Activated gamma-delta T cell treated with anti-CD3 and anti-CD28 coated beads, Interleukin-2, amount 50 U/mL, for 16 hours (primary cell): ENCODE results near the gene TIMM10.
"Not testable (repeated sequence)": the region's sequence is repeated elsewhere in the genome, so short reads cannot be mapped to it uniquely, and the experiment has no call there.

ENCODE experiments used
- DNase-seq: peaks from one replicate; pipeline ENCODE4 v3.0.0-alpha.2; 2020; ENCODE audit warnings: low read depth

The TIMM10 gene

DNA sequence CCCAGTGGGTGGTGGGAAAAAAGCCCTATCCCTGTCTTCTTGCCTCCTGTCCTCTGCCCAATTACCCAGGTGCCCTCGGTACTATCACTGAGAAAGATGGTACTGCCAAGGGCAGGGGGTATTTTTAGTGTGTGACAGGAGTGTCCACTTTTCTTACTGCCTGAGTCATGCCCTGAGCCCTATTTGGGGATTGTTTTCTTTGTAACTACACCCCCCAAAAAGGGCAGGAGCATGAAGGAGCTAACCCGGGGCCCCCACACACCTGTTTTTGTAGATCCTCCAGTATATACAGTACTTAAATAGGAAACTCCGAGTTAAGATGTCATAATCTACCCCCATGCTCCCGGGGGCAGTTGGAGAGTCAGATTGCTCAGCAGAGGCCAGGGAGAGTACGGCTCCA, 10.6 kb upstream of the TIMM10 start:
- no peak for DNase-seq

DNA sequence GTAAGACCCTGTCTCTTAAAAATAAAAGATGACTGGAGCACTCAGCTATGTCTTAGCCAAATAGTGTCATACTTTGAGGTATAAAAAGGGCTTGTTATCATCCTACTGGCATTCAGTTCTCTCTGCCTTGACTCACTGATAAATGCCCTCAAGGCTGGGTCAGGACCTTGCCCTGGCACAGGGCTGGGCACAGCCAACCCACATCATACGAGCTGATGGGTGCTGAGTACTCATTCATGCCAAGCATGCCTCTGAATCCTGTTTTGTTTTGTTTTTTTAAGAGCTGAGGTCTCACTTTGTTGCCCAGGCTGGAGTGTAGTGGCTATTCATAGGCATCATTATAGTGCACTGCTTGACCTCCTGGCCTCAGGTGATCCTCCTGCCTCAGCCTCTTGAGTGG, 8.8 kb upstream of the TIMM10 start:
- no peak for DNase-seq

DNA sequence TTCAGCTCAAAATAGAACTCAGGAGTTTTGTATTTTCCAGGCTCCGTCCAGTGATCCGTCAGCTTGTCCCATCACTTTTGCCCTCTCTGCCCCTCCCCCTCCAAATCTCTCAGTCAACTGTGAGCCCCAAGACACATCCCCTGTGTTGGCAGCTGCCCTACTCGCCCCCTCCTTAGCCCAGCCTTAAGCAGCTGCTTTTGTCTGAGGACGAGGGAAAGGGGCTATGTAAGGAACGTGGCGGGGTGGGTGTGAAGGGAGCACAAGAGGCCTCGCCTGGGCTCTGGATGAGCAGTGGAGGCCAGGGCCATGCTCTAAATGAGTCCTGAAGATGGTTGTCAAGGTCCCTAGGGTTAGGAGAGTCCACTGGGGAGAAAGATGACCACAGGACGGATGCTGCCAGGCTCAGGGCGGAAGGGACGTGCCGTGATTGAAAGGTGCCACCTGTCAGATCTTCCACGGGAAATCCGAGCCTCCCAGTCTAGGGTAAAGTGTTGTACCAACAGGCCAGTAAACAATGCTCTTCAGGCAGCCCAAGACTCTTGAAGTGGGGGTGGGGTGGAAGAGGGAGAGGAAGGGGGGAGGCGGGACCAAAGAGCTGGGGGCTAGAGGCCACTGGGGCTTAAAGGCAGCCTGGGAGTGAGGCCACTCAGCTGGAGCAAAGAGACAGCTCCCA, 6.5 kb upstream of the TIMM10 start, which contains the start of gene SMTNL1:
Gene SMTNL1, plus strand, starts transcription at position 649 of the 673 bp plus-strand sequence. CDS start 5,048 bp downstream, outside the sequence.
- DNase-seq, result no peak

DNA sequence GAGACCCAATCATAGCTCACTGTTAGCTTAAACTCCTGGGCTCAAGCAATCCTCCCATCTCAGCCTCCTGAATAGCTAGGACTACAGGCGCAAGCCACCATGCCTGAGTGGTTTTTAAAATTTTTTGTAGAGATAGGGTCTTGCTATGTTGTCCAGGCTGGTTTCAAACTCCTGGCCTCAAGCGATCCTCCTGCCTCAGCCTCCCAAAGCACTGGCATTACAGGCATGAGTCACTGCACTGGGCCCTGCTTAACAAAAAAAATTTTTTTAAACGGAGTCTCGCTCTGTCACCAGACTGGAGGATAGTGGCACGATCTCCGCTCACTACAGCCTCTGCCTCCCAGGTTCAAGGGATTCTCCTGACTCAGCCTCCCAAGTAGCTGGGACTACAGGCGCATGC, 3.9 kb upstream of the TIMM10 start:
- not testable (repeated sequence) for DNase-seq

DNA sequence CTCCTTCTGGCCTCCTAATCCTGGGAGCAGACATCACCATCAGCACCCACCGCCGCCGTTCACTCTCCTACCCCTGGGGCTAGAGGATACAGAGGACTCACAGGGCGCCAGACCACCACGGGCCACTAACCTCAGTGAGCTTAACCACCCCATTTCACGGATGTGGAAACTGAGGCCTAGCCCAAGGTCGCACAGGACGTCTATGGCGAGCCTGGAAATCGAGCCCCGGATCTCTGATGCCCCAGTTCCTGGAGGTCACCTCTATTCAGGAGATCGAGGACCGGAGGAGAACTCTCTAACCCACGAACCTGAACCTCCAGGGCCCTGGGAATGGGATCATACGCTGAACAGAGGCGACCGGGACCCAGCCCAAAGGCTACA, 349 bp downstream of the TIMM10 start:
- DNase-seq, result no peak

DNA sequence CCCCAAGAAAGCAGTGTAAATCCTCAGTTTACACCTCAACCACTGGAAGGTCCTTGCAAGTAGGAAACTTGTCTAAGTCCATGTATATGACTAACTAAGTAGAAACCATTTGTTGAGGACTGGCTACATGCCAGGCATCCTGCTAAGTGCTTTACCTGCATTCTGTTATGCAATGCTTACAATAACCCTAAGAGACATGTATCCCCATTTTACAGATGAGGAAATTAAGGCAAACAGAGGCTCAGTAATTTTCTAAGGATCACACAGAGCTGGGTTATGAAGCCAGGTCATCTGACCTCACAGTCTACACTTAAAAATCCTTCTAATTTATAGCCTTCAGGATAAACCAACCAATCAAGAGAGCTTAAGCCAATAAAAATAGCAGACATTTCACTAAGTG, 1.5 kb downstream of the TIMM10 start:
- DNase-seq, result no peak

DNA sequence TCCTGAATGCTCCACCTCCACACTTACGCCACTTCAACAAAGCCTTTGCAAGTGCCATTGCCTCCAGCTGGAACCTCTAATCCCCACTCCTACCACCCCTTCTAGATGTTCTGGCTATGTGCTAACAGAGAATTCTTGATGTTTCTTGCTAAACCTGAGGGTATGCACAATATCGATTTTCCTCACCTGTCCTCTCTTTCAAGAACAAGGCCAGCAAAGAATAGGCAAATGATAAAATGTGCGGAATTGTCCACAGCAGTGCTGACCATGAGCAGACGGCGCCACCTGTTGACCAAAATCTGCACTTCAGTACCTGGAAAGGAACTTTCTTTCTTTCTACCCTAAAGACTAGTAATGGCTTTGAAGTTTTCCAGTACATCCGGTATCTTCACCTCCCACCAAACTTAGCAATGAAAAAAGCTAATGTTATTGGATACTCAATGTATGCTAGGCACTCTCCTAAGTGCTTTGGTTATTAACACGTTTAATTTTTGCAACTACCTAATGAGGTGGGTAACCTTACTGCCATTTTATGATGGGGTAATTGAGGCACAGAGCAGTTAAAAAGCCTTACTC, 3.4 kb downstream of the TIMM10 start:
- peak; percentile 57 for DNase-seq

DNA sequence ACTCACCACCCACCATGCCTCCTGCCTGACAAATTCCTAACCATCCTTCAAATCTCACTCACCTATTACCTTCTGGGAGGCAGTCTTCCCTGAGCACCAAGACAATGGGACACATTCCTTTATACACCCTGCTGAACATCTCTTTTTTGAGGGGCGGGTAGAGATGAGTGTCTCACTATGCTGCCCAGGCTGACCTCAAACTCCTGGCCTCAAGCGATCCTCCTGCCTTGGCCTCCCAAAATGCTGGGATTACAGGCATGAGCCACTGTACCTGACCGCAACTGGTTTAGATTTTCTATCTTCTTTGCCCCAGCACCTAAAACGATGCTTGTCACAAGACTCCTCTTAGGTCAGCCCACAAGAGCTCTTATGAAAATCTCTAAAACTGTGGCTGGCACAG, 7.1 kb downstream of the TIMM10 start:
- DNase-seq, result no peak

DNA sequence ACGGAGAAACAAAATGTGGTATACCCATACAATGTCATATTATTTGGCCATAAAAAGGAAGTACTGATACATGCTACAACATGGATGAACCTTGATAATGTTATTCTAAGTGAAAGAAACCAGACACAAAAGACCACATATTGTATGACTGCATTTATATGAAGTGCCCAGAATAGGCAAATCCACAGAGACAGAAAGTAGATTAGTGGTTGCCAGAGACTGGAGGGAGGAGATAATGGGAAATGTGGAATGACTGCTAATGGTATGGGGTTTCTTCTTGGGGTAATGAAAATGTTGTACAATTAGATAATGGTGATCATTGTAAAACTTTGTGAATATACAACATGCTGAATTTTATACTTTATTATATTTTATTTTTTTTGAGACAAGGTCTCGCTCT, 9.4 kb downstream of the TIMM10 start:
- no peak for DNase-seq

DNA sequence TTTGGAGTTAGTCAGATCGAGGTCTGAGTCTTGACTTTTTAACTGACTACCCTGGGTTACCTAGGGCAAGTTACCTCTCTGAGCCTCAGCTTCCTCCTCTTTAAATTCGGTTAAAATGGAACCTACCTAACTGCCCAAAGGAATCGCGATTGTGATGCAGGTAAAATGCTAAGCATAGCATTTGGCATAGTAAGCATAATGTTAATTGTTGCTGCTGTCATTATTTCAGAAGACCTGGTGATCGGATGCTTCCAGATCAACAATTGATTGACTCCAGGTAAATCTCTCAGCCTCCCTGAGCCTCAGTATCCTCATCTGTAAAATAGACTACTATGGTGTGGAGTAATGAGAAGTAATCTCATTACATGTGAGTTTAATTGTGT, 14.5 kb downstream of the TIMM10 start:
- DNase-seq, result no peak

DNA sequence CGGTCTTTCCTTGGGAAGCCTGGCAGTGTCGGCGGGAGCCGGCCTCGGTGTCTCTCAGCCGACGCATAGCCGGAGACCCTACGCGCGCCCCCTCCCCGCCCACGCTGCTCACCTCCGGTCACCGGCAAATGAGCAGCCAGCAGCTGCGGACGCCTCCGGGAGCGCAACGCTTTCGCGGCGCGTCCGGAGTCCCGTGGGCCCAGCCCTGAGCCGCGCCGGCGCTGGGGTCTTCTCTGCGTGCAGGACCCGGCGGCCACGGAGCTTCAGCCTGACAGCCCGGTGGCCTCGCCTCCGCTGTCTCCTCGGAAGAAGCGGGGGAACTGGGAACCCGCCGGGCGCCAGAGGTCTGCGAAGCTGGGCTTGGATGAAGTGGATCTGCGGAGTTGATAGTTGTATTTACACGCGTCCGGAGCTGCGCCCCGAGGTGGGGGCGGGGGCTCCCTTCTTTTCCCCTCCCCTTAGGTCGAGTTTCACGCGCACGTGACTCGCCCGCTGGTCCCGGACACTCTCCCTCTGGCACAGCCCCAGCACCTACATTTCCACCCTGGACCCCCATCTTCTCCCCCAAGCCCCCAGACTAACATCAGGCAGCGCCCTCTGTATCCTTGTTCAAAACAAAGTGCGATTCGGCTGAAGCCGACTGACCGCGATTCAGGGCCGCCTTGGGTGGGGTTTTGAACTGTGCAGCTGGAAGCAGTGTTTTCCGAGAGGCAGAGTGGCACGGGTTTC, 15.1 kb downstream of the TIMM10 start, which contains the start of gene SLC43A1:
Gene SLC43A1, minus strand, starts transcription at position 371 of the 729 bp plus-strand sequence. CDS start 1,591 bp downstream, outside the sequence.
- no peak for DNase-seq

DNA sequence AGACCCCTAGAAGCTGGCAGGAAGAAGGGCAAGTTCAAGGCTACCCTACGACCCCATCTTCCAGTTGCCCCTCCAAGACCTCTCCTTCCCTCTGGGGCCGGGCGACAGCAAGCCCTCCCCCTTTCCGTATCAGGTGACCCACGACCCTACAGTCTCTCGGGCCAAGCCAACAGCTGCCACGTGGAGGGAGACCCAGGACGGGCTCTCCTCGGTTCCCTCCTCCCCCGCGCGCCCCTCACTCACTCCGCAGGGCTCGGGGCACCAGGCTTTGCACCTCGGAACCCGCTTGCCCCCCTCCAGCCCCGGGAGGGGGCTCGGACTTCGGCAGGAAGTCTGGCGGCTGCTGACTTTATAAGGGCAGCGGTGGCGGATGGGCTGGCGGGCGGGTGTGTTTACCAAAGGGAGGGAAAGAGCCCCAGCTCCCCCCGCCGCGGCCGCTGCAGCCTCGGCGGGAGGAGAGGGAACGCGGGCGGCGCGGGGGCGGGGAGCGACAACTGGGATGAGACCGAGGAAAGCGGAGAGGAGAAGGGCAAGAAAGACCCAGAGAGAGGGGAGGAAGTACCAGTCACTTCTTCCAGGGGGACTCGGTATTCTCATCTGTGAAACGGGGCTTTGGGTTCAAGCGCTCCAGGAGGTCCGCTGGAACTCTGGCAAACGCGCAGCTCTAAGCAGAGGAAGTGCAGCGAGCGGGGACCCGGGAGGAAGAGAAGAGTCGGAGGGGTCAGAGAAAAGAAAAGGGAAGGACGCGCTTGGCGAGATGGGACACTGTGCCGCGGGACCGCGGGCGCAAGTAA, 15.8 kb downstream of the TIMM10 start:
- DNase-seq, result no peak

DNA sequence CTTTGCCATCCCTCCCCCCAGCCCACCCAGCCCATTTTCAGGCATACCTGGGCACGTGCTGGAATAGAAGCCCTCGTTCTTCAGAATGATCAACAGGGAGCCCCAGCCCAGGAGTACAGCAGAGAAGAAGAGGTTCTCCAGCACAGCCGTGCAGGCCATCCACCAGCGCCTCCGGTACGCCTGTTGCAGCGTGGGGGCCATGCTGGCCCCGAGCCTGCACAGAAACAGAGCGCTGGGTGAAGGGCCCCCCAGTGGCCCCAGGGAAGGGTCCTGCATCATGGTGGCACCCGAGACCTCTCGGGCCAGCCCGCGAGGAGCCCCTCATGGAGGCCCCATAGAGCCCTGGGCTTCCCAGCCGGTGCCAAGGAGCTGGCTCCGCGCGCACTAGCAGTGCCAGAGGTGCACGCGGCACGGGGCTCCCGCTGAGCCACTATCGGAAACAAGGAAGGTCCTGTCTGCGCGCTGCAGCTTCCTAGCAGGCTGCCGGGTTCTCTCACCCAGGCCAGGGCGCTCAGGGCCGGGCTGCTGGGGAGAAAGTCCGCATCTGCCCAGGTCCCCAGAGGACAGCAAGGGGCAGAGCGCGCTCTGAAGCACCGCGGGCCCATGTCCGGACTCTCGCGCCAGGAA, 16.5 kb downstream of the TIMM10 start:
- DNase-seq, result no peak

DNA sequence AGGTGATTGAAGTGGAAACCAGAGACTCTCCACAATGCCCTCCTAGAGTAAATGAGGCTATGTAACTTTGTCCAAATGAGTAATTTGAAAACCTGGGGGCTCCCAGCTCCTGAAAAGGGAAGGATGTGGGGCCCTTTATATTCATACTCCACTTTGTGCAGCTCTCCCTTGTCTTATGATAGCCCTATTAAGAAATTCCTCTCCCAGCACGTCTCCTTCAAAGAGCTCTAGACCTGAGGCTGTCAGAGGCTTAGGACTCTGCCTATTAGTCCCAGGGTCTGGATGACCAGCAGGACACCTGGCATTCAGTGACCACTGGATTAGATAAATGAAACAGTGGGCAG, 17.1 kb downstream of the TIMM10 start:
- no peak for DNase-seq

DNA sequence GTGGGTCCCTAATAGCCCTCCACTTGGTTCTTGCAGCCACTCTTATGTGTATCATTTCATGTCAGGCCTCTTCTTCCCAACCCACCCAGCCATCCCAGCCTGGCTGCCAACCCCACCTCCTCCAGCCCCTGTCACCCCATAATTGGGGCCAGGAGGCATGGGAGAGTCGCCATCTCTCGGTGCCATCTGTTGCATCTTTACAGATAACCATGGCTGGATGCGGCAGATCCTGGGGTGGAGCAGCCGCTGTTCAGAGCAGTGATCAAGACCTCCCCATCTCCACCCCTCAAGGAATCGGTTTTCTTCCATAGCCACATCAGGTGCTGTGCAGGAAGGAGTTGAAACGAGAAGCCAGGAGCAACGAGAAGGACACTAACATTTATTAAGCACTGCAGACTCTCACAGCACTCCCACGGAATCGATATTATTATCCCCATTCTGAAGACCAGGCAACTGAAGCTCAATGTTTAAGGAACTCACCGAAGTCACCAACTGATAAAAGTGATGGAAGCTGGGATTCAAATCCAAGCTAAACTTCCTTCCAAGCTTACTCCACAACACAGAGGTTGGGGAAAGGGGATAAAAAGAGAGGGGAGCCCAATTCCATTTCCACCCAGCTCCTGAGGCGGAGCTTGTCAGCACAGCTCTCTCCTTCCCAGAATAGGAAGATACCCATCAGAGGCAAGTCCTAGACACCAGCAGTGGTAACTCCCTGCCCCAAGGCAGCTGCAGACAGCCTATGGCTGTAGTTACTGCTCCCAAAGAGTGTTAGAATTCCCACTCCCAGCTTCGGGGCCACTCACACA, 17.7 kb downstream of the TIMM10 start:
- DNase-seq, result no peak

DNA sequence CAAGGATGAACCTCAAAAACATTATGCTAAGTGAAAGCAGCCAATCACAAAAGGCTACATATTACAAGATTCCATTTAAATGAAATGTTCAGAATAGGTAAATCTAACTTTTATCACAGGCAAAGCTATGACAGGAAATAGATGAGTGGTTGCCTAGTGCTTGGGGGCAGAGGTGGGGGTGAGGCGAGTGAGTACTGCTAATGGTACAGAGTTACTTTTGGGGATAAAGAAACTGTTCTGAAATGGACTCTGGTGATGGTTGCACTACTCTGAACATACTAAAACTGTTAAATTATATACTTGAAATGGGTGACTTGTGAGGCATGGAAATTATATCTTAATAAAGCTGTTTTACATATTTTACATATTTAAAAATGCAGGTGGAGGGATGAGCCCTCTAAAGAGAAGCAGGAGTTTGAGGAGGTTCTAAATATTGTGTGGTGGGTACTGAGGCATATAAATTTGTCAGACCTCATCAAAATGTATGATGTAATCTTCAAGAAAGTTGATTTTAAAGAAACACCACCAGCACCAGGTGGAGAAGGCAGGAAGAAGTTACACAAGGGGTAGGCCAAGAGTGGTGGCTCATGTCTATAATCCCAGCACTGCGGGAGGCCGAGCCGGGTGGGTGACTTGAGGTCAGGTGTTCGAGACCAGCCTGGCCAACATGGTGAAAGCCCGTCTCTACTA, 18.7 kb downstream of the TIMM10 start:
- no peak for DNase-seq

DNA sequence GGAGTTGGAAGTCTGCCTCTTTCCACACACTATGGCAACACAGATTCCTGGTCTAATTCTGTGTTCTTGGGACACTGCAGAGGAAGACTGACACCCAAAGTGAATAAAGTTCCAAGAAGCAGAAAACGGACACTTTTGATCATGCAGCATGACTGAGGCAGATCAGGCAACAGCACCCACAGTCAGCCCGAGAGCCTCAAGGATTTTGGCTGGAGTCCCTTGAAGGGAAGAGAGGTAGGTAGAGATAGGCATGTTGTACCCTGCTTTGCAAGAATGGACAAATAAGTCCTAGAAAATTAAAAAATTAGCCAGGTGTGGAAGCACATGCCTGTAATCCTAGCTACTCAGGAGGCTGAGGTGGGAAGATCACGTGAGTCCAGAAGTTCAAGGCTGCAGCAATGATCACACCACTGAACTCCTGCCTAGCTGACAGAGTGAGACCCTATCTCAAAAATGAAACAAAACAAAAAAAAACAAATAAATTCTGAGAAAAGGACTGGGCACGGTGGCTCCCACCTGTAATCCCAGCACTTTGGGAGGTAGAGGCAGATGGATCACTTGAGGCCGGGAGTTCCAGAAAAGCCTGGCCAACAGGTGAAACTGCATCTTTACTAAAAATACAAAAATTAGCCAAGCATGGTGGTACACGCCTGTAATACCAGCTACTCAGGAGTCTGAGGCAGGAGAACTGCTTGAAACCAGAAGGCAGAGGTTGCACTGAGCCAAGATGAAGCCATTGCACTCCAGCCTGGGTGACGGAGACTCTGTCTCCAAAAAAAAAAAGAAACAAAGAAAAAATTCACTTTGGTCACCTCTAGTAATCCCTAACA, 22.0 kb downstream of the TIMM10 start:
- no peak for DNase-seq

DNA sequence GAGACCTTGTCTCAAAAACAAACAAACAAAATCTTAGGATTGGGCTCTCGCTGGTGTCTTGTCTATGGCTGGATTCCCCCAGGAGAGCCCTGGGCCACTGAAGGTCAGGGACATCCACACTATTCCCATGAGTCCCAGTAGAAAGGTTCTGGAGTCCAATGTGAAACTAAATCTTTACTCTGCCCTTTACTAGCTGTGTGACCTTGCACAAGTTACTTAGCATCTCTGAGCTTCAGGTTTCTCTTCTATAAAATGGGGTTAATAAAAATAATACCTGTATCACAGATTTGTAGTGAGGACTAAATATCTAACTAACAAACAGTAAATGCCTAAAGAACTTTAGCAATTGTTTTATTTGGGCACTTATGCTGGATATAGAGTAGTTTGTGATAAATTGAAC, 24.0 kb downstream of the TIMM10 start:
- DNase-seq, result no peak

DNA sequence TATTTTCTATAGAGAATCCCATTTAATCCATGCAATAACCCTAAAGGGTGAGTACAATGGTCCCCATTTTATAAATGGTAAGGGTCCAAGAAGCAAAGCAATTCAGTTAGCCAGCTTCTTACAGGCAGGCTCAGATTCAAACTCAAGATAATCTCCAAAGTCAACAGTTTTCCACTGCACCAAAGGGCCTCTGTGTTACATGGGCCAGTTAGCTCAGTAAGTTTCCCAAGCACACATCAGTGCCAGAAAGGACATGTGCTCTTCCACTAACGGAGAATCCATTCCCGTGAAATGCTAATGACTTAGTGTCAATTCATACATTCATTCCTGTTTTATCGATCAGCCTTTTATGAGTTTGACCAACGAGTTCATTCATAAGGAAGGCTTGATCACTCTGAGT, 26.0 kb downstream of the TIMM10 start:
- no peak for DNase-seq

DNA sequence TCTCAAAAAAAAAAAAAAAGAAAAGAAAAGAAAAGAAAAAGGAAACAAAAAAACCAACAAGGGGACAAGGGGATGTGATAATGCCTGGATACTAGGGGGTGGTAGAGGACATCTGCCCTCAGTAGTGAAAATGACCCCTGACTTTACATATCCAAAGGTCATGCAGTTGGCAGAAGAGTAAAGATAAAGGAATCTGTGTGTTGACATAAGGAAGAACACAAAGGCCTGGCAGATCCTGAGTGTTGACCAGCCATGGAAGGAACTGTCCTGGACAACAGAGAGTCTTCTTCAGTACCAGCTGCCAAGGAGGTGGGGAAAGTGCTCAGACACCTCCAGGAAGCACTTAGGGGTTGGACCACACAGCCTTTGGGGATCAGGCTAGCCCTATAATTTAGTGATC, 27.7 kb downstream of the TIMM10 start:
- no peak for DNase-seq
